GM15510 (cell line): ENCODE results near the gene GDF2.

Experiments used
- POLR2A ChIP-seq: IDR thresholded peaks from 3 replicates; pipeline ENCODE4 v1.6.1; 2011; ENCODE audit warnings: borderline replicate concordance; ENCODE audit not compliant: insufficient read length; ENCODE audit errors: extremely low read depth

The GDF2 gene

DNA sequence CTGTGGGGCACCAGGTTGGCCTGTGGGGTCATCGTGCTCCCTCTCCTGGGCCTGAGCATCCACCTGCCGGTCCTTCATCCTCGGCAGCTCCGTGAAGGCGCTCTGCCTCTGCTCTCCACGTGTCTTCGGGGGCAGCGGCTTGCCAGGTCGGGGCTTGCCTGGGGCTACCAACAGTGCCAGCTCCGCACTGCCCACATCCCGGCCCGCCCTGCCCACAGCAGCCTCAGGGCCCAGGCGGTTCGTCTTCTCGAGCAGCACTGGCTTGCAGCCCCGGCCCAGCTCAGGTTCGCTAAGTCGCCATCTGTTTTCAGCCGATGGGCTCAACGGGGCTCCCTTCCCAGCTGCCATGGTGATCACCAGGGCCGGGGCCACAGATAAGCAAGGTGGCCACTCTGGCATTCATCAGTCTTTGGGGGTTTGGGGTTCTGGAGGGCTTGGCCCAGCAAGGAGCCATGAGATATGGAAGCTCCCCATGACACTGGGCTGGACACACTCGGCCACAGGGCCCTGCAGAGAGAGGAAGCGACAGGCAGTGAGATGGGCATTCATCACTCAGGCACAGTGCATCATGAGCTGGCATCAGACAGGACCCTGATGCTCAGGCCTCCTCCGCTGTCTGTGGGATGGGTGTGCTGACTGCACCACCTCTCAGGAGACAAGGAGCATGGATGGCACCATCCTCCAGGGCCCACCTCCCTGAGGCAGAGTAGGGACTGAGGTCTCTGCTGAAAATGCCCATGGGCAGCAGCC lies 46.4 kb downstream of the GDF2 start:
- TF ChIP-seq POLR2A, result no peak

DNA sequence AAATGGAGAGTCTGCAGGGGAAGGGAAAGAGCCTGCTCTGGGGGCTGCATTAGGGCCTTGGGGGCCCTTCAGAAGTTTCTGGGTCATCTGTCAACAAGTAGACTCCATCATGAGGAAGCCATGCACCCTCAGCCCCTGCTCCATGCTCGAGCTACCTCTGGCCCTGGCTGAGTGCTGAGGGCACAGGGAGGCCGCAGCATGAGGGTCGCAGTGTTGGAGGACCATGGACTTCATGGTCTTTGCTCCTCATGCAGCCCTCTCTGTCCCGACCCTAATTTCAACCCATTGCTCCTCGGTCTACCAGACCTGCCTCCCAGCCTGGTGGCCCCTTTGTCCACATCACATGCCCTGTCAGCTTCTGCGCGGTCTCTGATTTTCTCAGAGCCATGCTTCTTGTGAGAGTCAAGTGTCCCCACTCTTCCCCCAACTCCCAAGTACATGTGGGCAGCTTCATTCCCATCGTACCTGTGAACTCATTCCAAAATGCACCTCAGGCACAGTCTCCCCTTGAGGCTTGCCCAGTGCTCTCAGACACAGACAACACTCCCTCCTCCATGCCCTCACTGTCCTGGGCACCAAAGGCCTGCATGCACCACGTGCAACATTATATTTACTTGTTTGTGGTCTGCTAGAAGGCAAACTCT lies 47.1 kb downstream of the GDF2 start:
- no peak for TF ChIP-seq POLR2A

DNA sequence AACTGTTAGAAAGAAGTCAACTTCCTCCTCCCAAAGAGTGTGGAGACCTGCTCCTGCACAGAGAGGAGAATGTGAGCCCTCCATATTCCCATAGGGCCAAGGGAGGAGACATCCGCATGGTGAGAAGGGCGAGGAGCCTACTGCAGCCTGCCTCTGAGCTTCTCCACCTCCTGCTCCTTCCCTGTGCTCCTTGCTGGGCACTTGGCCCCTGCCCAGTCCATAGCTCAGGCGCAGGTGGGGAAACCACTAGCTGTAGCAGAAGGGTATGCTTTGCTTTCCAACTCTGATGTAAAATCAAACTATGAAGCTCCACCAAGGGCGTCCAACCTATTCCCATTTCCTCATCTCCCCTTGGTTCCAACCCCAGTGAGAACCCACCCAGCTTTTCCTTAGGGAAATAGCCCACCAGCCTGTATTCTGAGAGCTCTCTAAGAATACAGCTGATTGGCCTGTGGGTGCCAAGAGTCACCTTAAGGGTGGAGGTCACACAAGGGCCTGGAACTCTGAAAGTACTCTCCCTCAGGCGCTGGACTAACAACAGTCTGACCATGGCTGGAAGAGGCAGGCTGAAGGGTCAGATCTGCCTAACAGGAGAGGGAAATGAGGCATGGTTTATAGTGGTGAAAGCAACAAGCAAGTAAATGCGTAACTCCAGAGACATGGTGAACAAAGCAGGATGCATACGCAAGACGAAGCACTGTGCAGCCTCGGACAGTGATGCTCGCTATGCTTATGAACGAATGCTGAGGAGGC lies 47.9 kb downstream of the GDF2 start:
- no peak for TF ChIP-seq POLR2A

DNA sequence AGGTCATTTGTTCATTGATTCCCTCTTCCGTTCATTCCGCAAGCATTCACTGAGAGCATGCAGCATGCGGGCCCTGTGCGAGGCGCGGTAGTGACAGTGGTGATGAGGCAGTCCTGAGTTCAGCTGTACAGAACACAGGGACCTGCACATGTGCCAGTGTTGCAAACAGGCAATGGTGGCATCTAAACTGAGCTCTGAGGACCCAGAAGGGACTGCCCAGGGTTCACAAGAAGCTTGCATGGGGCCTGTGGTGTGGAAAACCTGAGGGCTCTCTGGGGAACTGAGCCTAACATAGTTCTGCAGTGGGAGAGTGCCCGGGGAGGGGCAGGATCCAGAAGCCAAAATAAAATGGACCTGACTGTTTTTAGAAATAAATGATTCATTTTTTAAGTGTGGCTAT lies 48.6 kb downstream of the GDF2 start:
- no peak for TF ChIP-seq POLR2A

DNA sequence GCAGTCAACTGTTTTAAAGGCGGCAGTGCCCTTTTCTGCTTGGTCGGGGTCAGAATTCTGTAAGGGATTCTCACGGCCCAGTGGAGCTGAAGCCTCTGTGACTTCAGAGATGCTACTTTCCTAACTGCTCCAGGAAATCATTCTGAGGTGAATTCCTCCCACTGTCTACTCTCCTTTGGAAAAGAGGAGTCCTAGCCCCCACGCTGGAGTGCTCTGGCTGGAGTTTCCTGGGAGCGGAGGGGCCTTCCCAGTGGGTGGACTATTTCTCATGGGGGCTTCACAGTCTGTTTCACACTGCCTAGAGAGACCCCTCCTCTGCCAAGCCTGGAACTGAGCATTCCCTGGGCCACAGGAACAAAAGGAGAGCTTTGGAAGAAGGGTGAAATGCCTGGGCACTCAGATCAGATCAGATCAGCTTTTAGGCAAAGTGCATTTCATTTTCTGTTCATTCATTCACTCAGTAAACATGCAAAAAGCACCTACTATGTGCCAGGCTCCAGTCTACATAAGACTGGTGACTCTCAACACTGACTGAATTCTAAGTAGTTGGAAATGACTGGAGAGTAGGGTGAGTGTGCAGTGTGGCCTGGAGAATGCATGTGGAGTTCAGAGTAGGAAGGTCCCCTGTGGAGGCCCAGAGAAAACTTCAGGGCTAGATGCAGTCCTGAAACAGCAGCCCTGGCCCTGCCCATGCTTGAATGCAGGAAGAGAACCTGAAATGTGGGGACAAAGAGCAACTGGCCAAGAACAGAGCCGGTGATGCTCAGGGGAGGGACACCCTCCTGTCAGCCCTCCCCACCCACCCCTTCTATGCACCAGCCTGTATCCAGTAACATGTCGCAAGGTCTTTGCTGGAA lies 49.6 kb downstream of the GDF2 start:
- TF ChIP-seq POLR2A, result no peak

DNA sequence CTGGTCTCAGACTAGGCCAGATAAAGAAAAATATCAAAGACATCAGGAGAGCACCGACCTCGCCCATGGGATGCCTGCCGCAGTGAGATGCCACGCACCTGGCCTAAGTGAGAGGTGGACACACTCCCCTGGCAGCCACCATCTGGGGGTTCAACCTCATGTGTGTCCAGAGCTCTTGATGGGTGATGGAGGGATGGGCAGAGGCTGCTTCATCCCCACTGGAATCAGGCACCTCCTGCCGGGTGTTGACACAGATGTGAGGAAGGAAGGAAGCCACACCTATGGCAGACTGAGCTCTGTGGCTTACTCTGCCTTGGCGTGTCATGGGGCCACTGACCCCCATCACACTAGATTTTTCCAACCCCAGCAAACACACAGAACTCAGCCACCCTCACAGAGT lies 50.5 kb downstream of the GDF2 start:
- TF ChIP-seq POLR2A, result no peak

DNA sequence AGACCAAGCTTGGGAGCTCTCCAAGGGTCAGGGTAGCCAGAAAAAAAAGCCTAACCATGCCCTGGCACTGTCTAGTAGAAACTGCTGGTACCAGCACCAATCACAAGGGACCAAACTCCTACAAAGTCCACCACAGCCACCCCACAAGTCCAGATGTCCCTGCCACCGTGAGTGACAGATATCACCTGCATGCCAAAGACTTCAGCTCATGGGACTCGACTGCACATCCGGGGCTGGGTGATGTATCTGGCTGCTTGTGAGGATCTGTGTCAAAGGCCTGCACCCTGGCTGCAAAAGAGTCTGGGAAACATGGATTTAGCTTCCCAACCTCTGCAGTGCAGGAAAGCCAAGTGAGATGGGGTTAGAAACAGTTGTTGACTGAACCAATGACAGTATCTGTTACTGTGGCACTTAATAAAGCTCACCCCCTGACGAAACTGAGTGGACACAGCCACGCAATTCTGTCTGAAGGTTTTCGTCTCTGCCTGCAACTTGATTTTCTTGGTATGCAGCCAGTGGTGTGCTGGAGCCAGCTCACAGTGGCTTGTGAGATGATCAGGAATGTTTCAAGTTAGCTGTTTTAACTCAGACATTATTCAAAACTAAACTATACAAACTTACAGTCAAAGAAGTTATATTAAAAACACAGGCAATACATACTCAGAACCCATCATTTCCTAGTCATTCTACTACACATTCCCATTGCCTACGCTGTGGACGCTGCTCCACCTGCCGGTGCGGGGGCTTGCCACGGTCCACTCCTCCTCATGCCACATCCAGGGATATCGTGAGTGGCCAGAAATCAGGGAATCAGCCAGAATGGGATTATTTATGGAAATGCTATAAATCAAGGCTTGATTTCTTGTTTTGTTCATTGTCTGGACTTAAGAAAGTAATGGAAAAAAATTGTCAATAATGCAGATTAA lies 52.6 kb downstream of the GDF2 start:
- TF ChIP-seq POLR2A, result no peak

DNA sequence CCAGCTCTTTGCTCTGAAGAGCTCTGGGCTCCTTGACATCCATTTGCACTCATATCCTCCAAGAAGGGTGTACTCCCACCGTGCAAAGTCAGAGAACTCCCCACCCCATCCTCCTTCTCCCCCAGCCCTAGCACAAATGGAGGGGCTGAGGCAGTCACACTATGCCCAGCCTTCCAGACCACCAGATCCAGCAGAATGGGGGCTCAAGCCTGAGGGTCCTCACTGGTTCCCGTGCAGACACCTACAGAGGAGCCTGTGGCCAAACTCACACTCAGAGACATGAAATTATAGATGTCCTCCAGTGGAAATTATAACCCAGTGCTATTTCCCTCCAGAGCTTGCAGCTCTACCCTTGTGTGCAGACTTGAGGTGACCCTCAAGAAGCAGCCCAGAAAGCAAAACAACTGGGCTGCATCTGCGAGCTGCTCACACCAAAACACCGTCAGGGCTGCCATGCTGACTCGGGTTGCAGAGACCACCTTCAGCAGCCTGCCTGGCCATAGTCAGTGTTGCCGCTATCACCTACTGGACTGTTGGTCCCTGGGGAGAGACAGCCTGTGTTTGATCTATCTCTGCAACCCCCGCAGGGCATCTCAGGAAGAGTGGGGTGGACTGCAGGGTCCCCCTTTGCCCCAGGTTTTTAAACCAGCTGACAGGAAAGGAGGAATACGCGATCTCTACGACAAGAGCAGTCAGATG lies 54.4 kb downstream of the GDF2 start:
- TF ChIP-seq POLR2A, result no peak
